Smooth muscle cell of trachea (primary cell): Measurements from ENCODE around the gene CILP2. TPM values are rescaled to one million over a fixed set of nuclear protein-coding genes. Genes with fewer than 3 reads are reported as not detected.

Experiments used
- total RNA-seq: library from RNA; depleted of rRNA; stranded (reverse); fragments of >200 nt; gene quantifications from 2 replicates; pipeline ENCODE4 v1.2.1, GENCODE V29; 2014

Gene CILP2
- total RNA-seq: under 0.01 and 1.3 TPM in 2 replicates

GRCh38 chr19:19538061-19538784 lies at the start of gene CILP2:
Gene CILP2 (plus strand): TSS chr19:19538265. CDS start chr19:19538350, 85 bp downstream.

GRCh38 chr19:19514881-19515641 lies 23.0 kb upstream of the CILP2 start, which contains the start of gene TSSK6:
Gene TSSK6 (minus strand): TSS chr19:19515548. CDS start chr19:19515427, 121 bp downstream.

GRCh38 chr19:19515642-19516519 lies 22.2 kb upstream of the CILP2 start, which contains the start of gene NDUFA13:
Gene NDUFA13 (plus strand): TSS chr19:19516225. CDS start chr19:19516239, 14 bp downstream.

GRCh38 chr19:19528721-19529490 lies 9.2 kb upstream of the CILP2 start, which contains the start of gene YJEFN3:
Gene YJEFN3 (plus strand): TSS chr19:19528911. CDS start chr19:19528933, 22 bp downstream.

Other genes starting within 250 kb of the CILP2 start
- gene SUGP1, start 217.8 kb upstream of the CILP2 start, total RNA-seq: 23.9 and 26.5 TPM in 2 replicates
- gene MAU2, start 217.4 kb upstream of the CILP2 start, total RNA-seq: 35.9 and 42.6 TPM in 2 replicates
- gene GATAD2A, start 132.6 kb upstream of the CILP2 start, total RNA-seq: 40.5 and 49.6 TPM in 2 replicates
- gene TSSK6, start 22.7 kb upstream of the CILP2 start, total RNA-seq: 2.3 and 4.5 TPM in 2 replicates
- 181 TPM in 2 replicates for gene NDUFA13, start 22.0 kb upstream of the CILP2 start, total RNA-seq
- gene YJEFN3, start 9.4 kb upstream of the CILP2 start, total RNA-seq: 0.33 and 1.0 TPM in 2 replicates
- 1.2 and 1.6 TPM in 2 replicates for gene PBX4, start 80.4 kb downstream of the CILP2 start, total RNA-seq
- gene LPAR2, start 90.0 kb downstream of the CILP2 start, total RNA-seq: 1.2 and 2.6 TPM in 2 replicates
- 4.4 and 9.1 TPM in 2 replicates for gene GMIP, start 105.4 kb downstream of the CILP2 start, total RNA-seq
- 42.8 and 114 TPM in 2 replicates for gene ATP13A1, start 125.4 kb downstream of the CILP2 start, total RNA-seq
- 4.6 and 7.1 TPM in 2 replicates for gene ZNF101, start 130.6 kb downstream of the CILP2 start, total RNA-seq
- 5.8 and 7.9 TPM in 2 replicates for gene ZNF14, start 194.8 kb downstream of the CILP2 start, total RNA-seq